Gastrocnemius medialis (tissue), 4 donors: ENCODE data around the gene DLEC1. TPM values are rescaled to one million over a fixed set of nuclear protein-coding genes. Genes with fewer than 3 reads are reported as not detected.
"Not testable (repeated sequence)": the region's sequence is repeated elsewhere in the genome, so short reads cannot be mapped to it uniquely, and the experiment has no call there.

Source experiments
- ATAC-seq, 2 donors: fragments of 150-250 bp; one replicate each; pipeline ENCODE4 v1.9.1; 2016
- DNase-seq, 2 donors: peaks; one replicate each; pipeline ENCODE4 v3.0.0-alpha.2; 2019
- H3K27ac ChIP-seq, 4 donors: fragments of 200-600 bp; sonication (generic); 1 replicate in 1 of 4; 2 replicates in 3 of 4; pipeline ENCODE4 v1.5.1; 2016 to 2018; ENCODE audit warnings: mild to moderate bottlenecking in 2 of 4, moderate library complexity in 1 of 4
- H3K27me3 ChIP-seq, 3 donors: fragments of 200-600 bp; sonication (generic) in 2 of 3; 1 replicate in 1 of 3; 2 replicates in 2 of 3; pipeline versions ENCODE4 v1.5.1 to v1.6.0; 2016 to 2019; ENCODE audit warnings: mild to moderate bottlenecking in 1 of 3, moderate library complexity in 1 of 3
- H3K36me3 ChIP-seq, 2 donors: fragments of 200-600 bp; sonication (generic) in 1 of 2; one replicate each; pipeline ENCODE4 v1.5.1; 2017 to 2018
- H3K4me1 ChIP-seq, 2 donors: fragments of 200-600 bp; sonication (generic) in 1 of 2; one replicate each; pipeline ENCODE4 v1.5.1; 2016 to 2017; ENCODE audit warnings: mild to moderate bottlenecking in 2 of 2
- H3K4me3 ChIP-seq, 4 donors: fragments of 200-600 bp; sonication (generic) in 3 of 4; 1 replicate in 1 of 4; 2 replicates in 3 of 4; pipeline ENCODE4 v1.5.1; 2016 to 2019; ENCODE audit warnings: mild to moderate bottlenecking in 2 of 4
- H3K9me3 ChIP-seq, 3 donors: fragments of 200-600 bp; sonication (generic) in 2 of 3; 1 replicate in 1 of 3; 2 replicates in 2 of 3; pipeline ENCODE4 v1.5.1; 2016 to 2019
- CTCF ChIP-seq, 5 experiments: fragments of 450-650 bp in 3 of 5; fragments of 200-600 bp in 2 of 5; sonication (generic) in 2 of 5; IDR thresholded peaks in 4 of 5; conservative IDR thresholded peaks in 1 of 5; 1 replicate in 4 of 5; 2 replicates in 1 of 5; pipeline ENCODE4 v1.5.1; 2016 to 2019; ENCODE audit warnings: antibody characterized with exemption in 5 of 5, mild to moderate bottlenecking in 3 of 5, moderate library complexity in 3 of 5
- POLR2A ChIP-seq, 2 donors: fragments of 450-650 bp; IDR thresholded peaks; one replicate each; pipeline ENCODE4 v1.6.1; 2017; ENCODE audit warnings: antibody characterized with exemption in 2 of 2, mild to moderate bottlenecking in 2 of 2, moderate library complexity in 2 of 2
- in situ Hi-C, 4 donors: fragments of 200-750 bp; cut with MboI; loops; one replicate each; pipeline versions ENCODE4 v1.15.0 to v1.8.0; 2017; ENCODE audit warnings: low sequenced_read_pairs in 4 of 4
- intact Hi-C: fragments of 100-400 bp; cut with DNase I; formaldehyde crosslinking; loops from one replicate; pipeline ENCODE4 v1.15.1; 2023; ENCODE audit warnings: low total_unique reads
- total RNA-seq, 4 donors: library from RNA; depleted of rRNA; stranded (reverse); fragments of >200 nt; gene quantifications; one replicate each; pipeline versions ENCODE4 v1.1.0 to v1.2.3, GENCODE V29; 2016

DLEC1 gene
- total RNA-seq, 4 donors from 2014 or later = not detected

- H3K9me3 ChIP-seq = no peaks in the 10 kb centered on the region
- no peak overlapping the region for H3K4me3 ChIP-seq
- in situ Hi-C loops = no loop called here
- no peaks in the 10 kb centered on the region for H3K27me3 ChIP-seq
- ATAC-seq = no peak
- intact Hi-C loops = no loop called here
- no peak overlapping the region for H3K27ac ChIP-seq
- DNase-seq = no peak
- no peaks in the 10 kb centered on the region for H3K36me3 ChIP-seq
- no peaks in the 10 kb centered on the region for H3K4me1 ChIP-seq
- TF ChIP-seq POLR2A (IDR thresholded peaks at IDR 0.05) (no peak), CTCF (IDR thresholded peaks at IDR 0.05 in 4 of 5, conservative IDR thresholded peaks at IDR 0.05 in 1 of 5) (no peak)
Observed at GRCh38 chr3:38059148-38059547, 20.1 kb downstream of the DLEC1 start.

GRCh38 chr3:38059591-38059990, 20.6 kb downstream of the DLEC1 start:
- H3K4me3 ChIP-seq = no peak overlapping the region
- no peaks in the 10 kb centered on the region for H3K27me3 ChIP-seq
- intact Hi-C loops (no loop called here), in situ Hi-C loops (no loop called here)
- no peaks in the 10 kb centered on the region for H3K4me1 ChIP-seq
- TF ChIP-seq CTCF (IDR thresholded peaks at IDR 0.05 in 4 of 5, conservative IDR thresholded peaks at IDR 0.05 in 1 of 5) = no peak
- TF ChIP-seq POLR2A (IDR thresholded peaks at IDR 0.05) = no peak
- ATAC-seq (no peak), DNase-seq (no peak)
- no peaks in the 10 kb centered on the region for H3K9me3 ChIP-seq
- H3K36me3 ChIP-seq = no peaks in the 10 kb centered on the region
- H3K27ac ChIP-seq = no peak overlapping the region

GRCh38 chr3:38062809-38063208, 23.8 kb downstream of the DLEC1 start:
- Histone ChIP-seq H3K9me3 (no peaks in the 10 kb centered on the region), H3K4me3 (no peak overlapping the region), H3K36me3 (no peaks in the 10 kb centered on the region), H3K27ac (no peak overlapping the region), H3K4me1 (no peaks in the 10 kb centered on the region), H3K27me3 (no peaks in the 10 kb centered on the region)
- in situ Hi-C loops = no loop called here
- no peak for DNase-seq
- TF ChIP-seq POLR2A (IDR thresholded peaks at IDR 0.05) (no peak), CTCF (IDR thresholded peaks at IDR 0.05 in 4 of 5, conservative IDR thresholded peaks at IDR 0.05 in 1 of 5) (no peak)
- intact Hi-C loops = no loop called here
- ATAC-seq = no peak

- intact Hi-C loops = not testable (repeated sequence)
Observed at GRCh38 chr3:38064453-38064852, 25.4 kb downstream of the DLEC1 start.

GRCh38 chr3:38067508-38068233, 28.7 kb downstream of the DLEC1 start:
- in situ Hi-C loops (no loop called here), intact Hi-C loops (no loop called here)
- Histone ChIP-seq H3K4me1 (no peaks in the 10 kb centered on the region), H3K9me3 (no peaks in the 10 kb centered on the region), H3K27ac (no peak overlapping the region), H3K27me3 (no peaks in the 10 kb centered on the region), H3K36me3 (no peaks in the 10 kb centered on the region), H3K4me3 (no peak overlapping the region)
- DNase-seq (no peak), ATAC-seq (no peak)
- TF ChIP-seq POLR2A (IDR thresholded peaks at IDR 0.05) (no peak), CTCF (IDR thresholded peaks at IDR 0.05 in 4 of 5, conservative IDR thresholded peaks at IDR 0.05 in 1 of 5) (no peak)

More at GRCh38 chr3:38064453-38064852, 25.4 kb downstream of the DLEC1 start:
- H3K27me3 ChIP-seq, in situ Hi-C loops, H3K9me3 ChIP-seq, H3K36me3 ChIP-seq, H3K4me3 ChIP-seq, H3K4me1 ChIP-seq, H3K27ac ChIP-seq, DNase-seq, ATAC-seq: not testable (repeated sequence)
